Calu3 (cell line): Measurements from ENCODE around the gene TRIM65. TPM values are rescaled to one million over a fixed set of nuclear protein-coding genes. Genes with fewer than 3 reads are reported as not detected.
A peak's percentile ranks its signal among the peaks of the same experiment; 100 is the strongest.

Experiments
- BruUV-seq: library from RNA; stranded (reverse); fragments of 400-500 nt; replicated peaks from 2 replicates; lab custom pipeline; 2021; lab: Mats Ljungman, UMichigan
- CTCF ChIA-PET: fragments of 300-600 bp; sonication (Branson Sonifier 250); formaldehyde crosslinking; loops from one replicate; lab custom pipeline; 2022; ENCODE audit warnings: antibody characterized with exemption; lab: Charles Lee
- DNase-seq: peaks from one replicate; pipeline ENCODE4 v3.0.0; 2022
- H3K27ac Mint-ChIP-seq: one replicate; pipeline ENCODE4 v1.8.0; 2022; ENCODE audit warnings: mixed read lengths; ENCODE audit not compliant: unreplicated experiment
- H3K27me3 Mint-ChIP-seq: one replicate; pipeline ENCODE4 v1.8.0; 2022; ENCODE audit warnings: mixed read lengths; ENCODE audit not compliant: unreplicated experiment
- H3K36me3 Mint-ChIP-seq: one replicate; pipeline ENCODE4 v1.8.0; 2022; ENCODE audit warnings: mild to moderate bottlenecking, moderate library complexity, mixed read lengths; ENCODE audit not compliant: insufficient read depth, unreplicated experiment
- H3K4me1 Mint-ChIP-seq: one replicate; pipeline ENCODE4 v1.8.0; 2022; ENCODE audit warnings: mild to moderate bottlenecking, low read depth, mixed read lengths; ENCODE audit not compliant: unreplicated experiment
- H3K4me3 Mint-ChIP-seq: one replicate; pipeline ENCODE4 v1.8.0; 2022; ENCODE audit warnings: mild to moderate bottlenecking, low read depth, moderate library complexity, mixed read lengths; ENCODE audit not compliant: unreplicated experiment
- H3K9me3 Mint-ChIP-seq: one replicate; pipeline ENCODE4 v1.8.0; 2022; ENCODE audit warnings: low read depth, mixed read lengths; ENCODE audit not compliant: unreplicated experiment
- intact Hi-C: fragments of 100-400 bp; cut with micrococcal nuclease; formaldehyde crosslinking; loops from one replicate; pipeline ENCODE4 v1.10.0; 2022; ENCODE audit not compliant: unreplicated experiment
- total RNA-seq: library from RNA; stranded (reverse); gene quantifications from 2 replicates; pipeline ENCODE4 v1.2.3, GENCODE V29; 2022
- TF ChIP-seq, protein P1 (sequence below): fragments of 200-600 bp; IDR thresholded peaks from one replicate; pipeline ENCODE4 v1.8.0; 2022; ENCODE audit warnings: antibody characterized with exemption; ENCODE audit not compliant: unreplicated experiment

The TRIM65 gene
- total RNA-seq, 1 experiment from 2014 or later, result 15.4 TPM

DNA sequence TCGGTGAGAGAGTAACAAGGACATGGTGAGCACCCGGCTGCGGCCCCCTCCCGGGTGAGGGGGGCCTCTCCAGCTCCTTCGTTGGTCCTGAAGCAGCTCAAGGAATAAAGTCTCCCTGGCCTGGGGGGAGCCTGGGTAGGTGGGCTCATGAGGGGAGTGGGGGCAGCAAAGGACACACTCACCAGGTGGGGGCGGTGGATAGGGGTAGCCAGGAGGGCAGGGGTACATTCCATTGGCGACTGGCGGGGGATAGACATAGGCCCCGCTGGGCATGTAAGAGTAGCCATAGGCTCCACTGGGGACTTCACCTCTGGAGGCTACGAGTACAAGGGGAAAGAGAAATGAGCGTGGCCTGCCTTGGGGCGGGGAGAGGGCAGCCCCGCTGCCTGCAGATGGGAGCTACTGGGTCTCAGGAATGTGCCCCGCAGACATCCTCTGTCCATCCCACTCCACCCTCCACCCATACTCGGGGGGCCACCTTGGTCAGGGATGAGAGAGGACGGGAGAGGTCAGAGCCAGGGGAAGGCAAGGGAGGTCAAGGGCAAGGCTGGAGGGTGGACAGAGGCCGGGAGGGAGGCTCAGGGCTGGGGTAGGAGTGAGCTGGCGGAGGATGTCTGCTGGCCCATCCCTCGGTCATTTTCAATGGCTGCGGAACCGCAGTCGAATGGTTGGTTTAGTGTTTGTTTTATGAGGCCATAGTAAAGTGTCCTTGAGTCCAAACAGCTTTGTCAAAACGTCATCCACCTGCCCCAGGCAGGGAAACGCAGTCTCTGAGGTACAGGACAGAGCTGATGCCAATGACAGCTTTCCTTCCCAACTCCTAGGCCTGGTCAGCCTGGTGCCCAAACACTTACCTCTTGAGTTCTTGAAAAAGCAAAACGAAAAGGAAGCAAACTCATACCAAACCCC is 48.9 kb downstream of the TRIM65 start:
- TF ChIP-seq, protein P1, sequence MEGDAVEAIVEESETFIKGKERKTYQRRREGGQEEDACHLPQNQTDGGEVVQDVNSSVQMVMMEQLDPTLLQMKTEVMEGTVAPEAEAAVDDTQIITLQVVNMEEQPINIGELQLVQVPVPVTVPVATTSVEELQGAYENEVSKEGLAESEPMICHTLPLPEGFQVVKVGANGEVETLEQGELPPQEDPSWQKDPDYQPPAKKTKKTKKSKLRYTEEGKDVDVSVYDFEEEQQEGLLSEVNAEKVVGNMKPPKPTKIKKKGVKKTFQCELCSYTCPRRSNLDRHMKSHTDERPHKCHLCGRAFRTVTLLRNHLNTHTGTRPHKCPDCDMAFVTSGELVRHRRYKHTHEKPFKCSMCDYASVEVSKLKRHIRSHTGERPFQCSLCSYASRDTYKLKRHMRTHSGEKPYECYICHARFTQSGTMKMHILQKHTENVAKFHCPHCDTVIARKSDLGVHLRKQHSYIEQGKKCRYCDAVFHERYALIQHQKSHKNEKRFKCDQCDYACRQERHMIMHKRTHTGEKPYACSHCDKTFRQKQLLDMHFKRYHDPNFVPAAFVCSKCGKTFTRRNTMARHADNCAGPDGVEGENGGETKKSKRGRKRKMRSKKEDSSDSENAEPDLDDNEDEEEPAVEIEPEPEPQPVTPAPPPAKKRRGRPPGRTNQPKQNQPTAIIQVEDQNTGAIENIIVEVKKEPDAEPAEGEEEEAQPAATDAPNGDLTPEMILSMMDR, result no peak
- no peaks in the 10 kb centered on the region for H3K27me3 Mint-ChIP-seq
- BruUV-seq, result no TSS peak
- CTCF ChIA-PET, result interaction anchor here (0.6 to 4.2 kb wide), 3 partner anchors 18 to 72 kb away, joined by 3 to 22 read pairs (median 3); partner anchors contain the start of gene TRIM47
- peaks cover 18% of the 10 kb centered on the region for H3K4me1 Mint-ChIP-seq
- intact Hi-C loops, result loop anchor here (5.0 kb wide), 1 partner anchor 39 kb away; no protein-coding TSS in a partner anchor
- peak overlapping the region; percentile 21 for H3K4me3 Mint-ChIP-seq
- no peaks in the 10 kb centered on the region for H3K9me3 Mint-ChIP-seq
- H3K27ac Mint-ChIP-seq, result no peak overlapping the region
- DNase-seq, result no peak
- H3K36me3 Mint-ChIP-seq, result peaks cover 89% of the 10 kb centered on the region

DNA sequence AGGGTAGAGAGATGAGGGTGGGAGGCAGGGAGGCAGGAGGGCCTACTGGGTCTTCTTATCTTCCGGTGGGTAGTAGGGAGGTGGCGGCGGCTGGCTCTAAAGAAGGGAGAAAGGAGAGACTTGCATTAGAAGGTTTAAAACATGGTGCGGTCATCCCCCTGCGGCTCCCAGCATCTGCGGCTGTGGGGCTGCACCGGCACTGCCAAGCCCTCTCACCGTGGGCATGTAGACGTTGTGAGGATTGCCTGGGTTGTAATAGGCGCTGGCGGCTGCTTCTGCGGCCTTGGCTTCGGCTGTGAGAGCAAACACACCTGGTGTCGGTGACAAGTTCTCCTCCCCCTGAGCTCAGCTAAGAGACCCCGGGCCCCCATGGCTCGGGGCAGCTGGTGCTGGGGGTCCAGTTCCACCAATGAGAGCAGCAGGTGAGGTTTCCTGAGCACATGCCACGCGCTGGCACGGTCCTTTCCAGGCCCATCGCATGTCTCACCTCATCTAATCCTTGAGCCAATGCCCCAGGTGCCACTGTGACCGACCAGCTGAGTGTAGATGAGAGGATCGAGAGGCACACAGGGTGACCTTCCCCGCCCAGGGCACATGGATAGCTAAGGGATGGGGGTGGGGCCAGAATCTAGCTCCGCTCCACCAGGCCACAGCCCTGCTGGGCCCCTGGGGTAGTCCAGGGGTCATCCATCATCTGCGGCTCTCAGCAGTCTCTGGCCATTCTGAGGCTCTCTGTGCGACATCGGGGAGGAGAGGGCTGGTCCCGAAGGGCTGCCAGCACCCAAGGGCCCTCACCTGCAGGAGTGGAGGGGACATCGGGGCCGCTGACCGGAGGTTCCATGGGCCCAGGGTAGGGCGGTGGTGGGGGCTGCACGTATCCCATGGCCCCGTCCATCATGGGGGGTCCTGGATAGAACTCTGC is 49.8 kb downstream of the TRIM65 start:
- DNase-seq, result no peak
- no peaks in the 10 kb centered on the region for H3K9me3 Mint-ChIP-seq
- TF ChIP-seq, protein P1, result no peak
- CTCF ChIA-PET, result interaction anchor here (2.6 to 4.2 kb wide), 3 partner anchors 8 to 31 kb away, joined by 19 to 46 read pairs (median 22); partner anchors contain the start of genes TRIM47 and WBP2
- peak overlapping the region; percentile 21 for H3K4me3 Mint-ChIP-seq
- H3K4me1 Mint-ChIP-seq, result peaks cover 18% of the 10 kb centered on the region
- peaks cover 91% of the 10 kb centered on the region for H3K36me3 Mint-ChIP-seq
- intact Hi-C loops, result loop anchor here (5.0 kb wide), 1 partner anchor 40 kb away; no protein-coding TSS in a partner anchor
- no peaks in the 10 kb centered on the region for H3K27me3 Mint-ChIP-seq
- H3K27ac Mint-ChIP-seq, result peak overlapping the region; percentile 94
- BruUV-seq, result no TSS peak

DNA sequence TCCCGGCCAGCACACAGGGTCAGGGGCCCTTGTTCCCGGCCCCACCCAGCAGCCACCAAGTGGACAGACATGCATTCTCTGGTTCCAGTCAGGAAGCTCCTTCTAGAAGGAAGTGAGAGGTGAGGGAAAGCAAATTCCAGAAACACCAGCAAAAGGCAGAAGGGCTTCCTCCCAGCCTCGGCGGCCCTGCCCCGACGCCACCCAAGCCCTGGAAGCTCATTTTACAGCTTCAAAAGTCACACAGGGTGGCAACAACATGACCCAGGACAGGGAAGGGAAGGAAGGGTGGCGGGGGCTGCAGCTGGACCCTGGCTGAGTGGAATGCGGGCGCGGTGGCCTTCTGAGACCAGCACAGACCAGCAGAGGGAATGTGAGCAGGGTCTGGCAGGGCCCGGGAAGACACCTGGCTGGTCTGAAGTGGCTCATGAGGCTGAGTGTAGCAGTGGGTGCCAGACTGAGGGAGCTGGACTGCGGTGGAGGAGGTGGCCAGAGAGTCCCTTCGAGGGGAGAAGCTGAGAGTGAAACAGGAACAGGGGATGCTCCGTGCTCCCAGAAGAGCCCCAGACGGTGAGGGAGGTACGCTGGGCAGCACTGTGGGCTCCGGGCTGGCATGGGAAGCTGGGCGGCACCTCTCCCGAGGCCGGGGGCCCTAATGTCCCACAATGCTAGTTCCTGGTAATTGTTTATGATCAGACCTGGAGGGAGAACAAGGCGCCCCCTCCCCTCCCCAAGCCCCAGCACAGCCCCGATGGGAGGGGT is 50.6 kb downstream of the TRIM65 start:
- Mint-ChIP-seq H3K27ac (peak overlapping the region; percentile 94), H3K27me3 (no peaks in the 10 kb centered on the region), H3K36me3 (peaks cover 85% of the 10 kb centered on the region), H3K4me1 (peaks cover 18% of the 10 kb centered on the region), H3K4me3 (peak overlapping the region; percentile 68), H3K9me3 (no peaks in the 10 kb centered on the region)
- CTCF ChIA-PET, result interaction anchor here (0.5 to 4.2 kb wide), 14 partner anchors 9 to 1336 kb away, joined by 3 to 46 read pairs (median 5); partner anchors contain the start of genes MRPL38, TRIM47, TRIM65 and WBP2
- DNase-seq, result peak; percentile 35
- TSS peak; percentile 15 for BruUV-seq
- TF ChIP-seq, protein P1, result no peak
- intact Hi-C loops, result loop anchor here (5.0 kb wide), 1 partner anchor 41 kb away; no protein-coding TSS in a partner anchor
